Activated CD4-positive, alpha-beta T cell treated with anti-CD3 and anti-CD28 coated beads for 24 hours (primary cell): ENCODE measurements around the gene ACSBG1.
"Not testable (repeated sequence)": the region's sequence is repeated elsewhere in the genome, so short reads cannot be mapped to it uniquely, and the experiment has no call there.

ENCODE experiments used
- DNase-seq, 2 donors: peaks; one replicate each; pipeline ENCODE4 v3.0.0-alpha.2; 2020; ENCODE audit warnings: low read depth in 2 of 2

The ACSBG1 gene

GRCh38 chr15:78249131-78249530, 14.8 kb upstream of the ACSBG1 start:
- no peak for DNase-seq

- no peak for DNase-seq
Measured at GRCh38 chr15:78247911-78248310, 13.5 kb upstream of the ACSBG1 start.

GRCh38 chr15:78245976-78246620, 11.7 kb upstream of the ACSBG1 start:
- not testable (repeated sequence) for DNase-seq

GRCh38 chr15:78245392-78245791, 11.0 kb upstream of the ACSBG1 start:
- DNase-seq: not testable (repeated sequence)

- no peak for DNase-seq
Measured at GRCh38 chr15:78244893-78245292, 10.5 kb upstream of the ACSBG1 start.

- no peak for DNase-seq
Measured at GRCh38 chr15:78244101-78244500, 9.7 kb upstream of the ACSBG1 start.

GRCh38 chr15:78243491-78243941, 9.2 kb upstream of the ACSBG1 start:
- no peak for DNase-seq

- no peak for DNase-seq
Measured at GRCh38 chr15:78243058-78243457, 8.7 kb upstream of the ACSBG1 start.

GRCh38 chr15:78242128-78242527, 7.8 kb upstream of the ACSBG1 start:
- DNase-seq: no peak

- DNase-seq: peak; percentile 80 to 81
Measured at GRCh38 chr15:78241017-78241416, 6.7 kb upstream of the ACSBG1 start.

GRCh38 chr15:78239811-78240210, 5.4 kb upstream of the ACSBG1 start:
- no peak for DNase-seq

- DNase-seq: no peak
Measured at GRCh38 chr15:78237146-78237545, 2.8 kb upstream of the ACSBG1 start.

GRCh38 chr15:78236491-78236890, 2.1 kb upstream of the ACSBG1 start:
- DNase-seq: no peak

GRCh38 chr15:78233496-78233895, 869 bp downstream of the ACSBG1 start:
- no peak for DNase-seq

- DNase-seq: no peak
Measured at GRCh38 chr15:78232951-78233350, 1.4 kb downstream of the ACSBG1 start.

GRCh38 chr15:78229431-78230406, 4.6 kb downstream of the ACSBG1 start:
- no peak for DNase-seq

GRCh38 chr15:78228356-78228996, 5.9 kb downstream of the ACSBG1 start:
- no peak for DNase-seq

GRCh38 chr15:78225783-78226541, 8.4 kb downstream of the ACSBG1 start:
- DNase-seq: no peak

- no peak for DNase-seq
Measured at GRCh38 chr15:78224023-78224411, 10.3 kb downstream of the ACSBG1 start.

GRCh38 chr15:78223396-78224022, 10.9 kb downstream of the ACSBG1 start:
- no peak for DNase-seq

GRCh38 chr15:78222745-78223395, 11.5 kb downstream of the ACSBG1 start:
- DNase-seq: no peak
